Measurements from ENCODE around the gene IL22. TPM values are rescaled to one million over a fixed set of nuclear protein-coding genes. Genes with fewer than 3 reads are reported as not detected.

Gene IL22
- total RNA-seq, 4 donors from 2014 or later, result not detected

- Histone ChIP-seq H3K36me3 (no peaks in the 10 kb centered on the region), H3K27ac (no peak overlapping the region), H3K4me1 (peaks cover 0 to 23% (median 4%) of the 10 kb centered on the region in 3 donors), H3K4me3 (no peak overlapping the region), H3K9me3 (no peaks in the 10 kb centered on the region), H3K27me3 (no peaks in the 10 kb centered on the region)
- TF ChIP-seq EP300 (IDR thresholded peaks at IDR 0.05) (no peak), POLR2A (IDR thresholded peaks at IDR 0.05) (no peak), CTCF (IDR thresholded peaks at IDR 0.05) (no peak), POLR2AphosphoS5 (IDR thresholded peaks at IDR 0.05) (no peak)
- no peak for ATAC-seq
- WGBS, 2 donors (ENCODE audit: low coverage in 1 of 2), result 89 to 91% methylated on average over 4 to 5 of the region's 5 CpGs
Measured at GRCh38 chr12:68233498-68233897, 19.9 kb downstream of the IL22 start.

- Histone ChIP-seq H3K9me3 (no peaks in the 10 kb centered on the region), H3K4me3 (no peak overlapping the region), H3K4me1 (peaks cover 0 to 7% (median 0%) of the 10 kb centered on the region in 3 donors), H3K36me3 (no peaks in the 10 kb centered on the region), H3K27me3 (no peaks in the 10 kb centered on the region), H3K27ac (no peak overlapping the region)
- 11 to 35% methylated on average over 3 of the region's 3 CpGs for WGBS, 2 donors (ENCODE audit: low coverage in 1 of 2)
- no peak for ATAC-seq
- TF ChIP-seq POLR2AphosphoS5 (IDR thresholded peaks at IDR 0.05), result no peak
- no peak for TF ChIP-seq CTCF (IDR thresholded peaks at IDR 0.05)
- no peak for TF ChIP-seq EP300 (IDR thresholded peaks at IDR 0.05)
- TF ChIP-seq POLR2A (IDR thresholded peaks at IDR 0.05), result no peak
Measured at GRCh38 chr12:68231691-68232090, 21.7 kb downstream of the IL22 start.

- ATAC-seq, result no peak
- Histone ChIP-seq H3K4me1 (peaks cover 0 to 2% (median 0%) of the 10 kb centered on the region in 3 donors), H3K27me3 (no peaks in the 10 kb centered on the region), H3K27ac (no peak overlapping the region), H3K4me3 (no peak overlapping the region), H3K36me3 (no peaks in the 10 kb centered on the region), H3K9me3 (no peaks in the 10 kb centered on the region)
- TF ChIP-seq POLR2AphosphoS5 (IDR thresholded peaks at IDR 0.05) (no peak), EP300 (IDR thresholded peaks at IDR 0.05) (no peak), CTCF (IDR thresholded peaks at IDR 0.05) (no peak), POLR2A (IDR thresholded peaks at IDR 0.05) (no peak)
Measured at GRCh38 chr12:68231229-68231628, 22.2 kb downstream of the IL22 start.

GRCh38 chr12:68229956-68230355 lies 23.4 kb downstream of the IL22 start:
- no peak for TF ChIP-seq POLR2AphosphoS5 (IDR thresholded peaks at IDR 0.05)
- TF ChIP-seq EP300 (IDR thresholded peaks at IDR 0.05), result no peak
- no peak for TF ChIP-seq CTCF (IDR thresholded peaks at IDR 0.05)
- TF ChIP-seq POLR2A (IDR thresholded peaks at IDR 0.05), result no peak
- no peak for ATAC-seq
- 85% methylated on average over 2 of the region's 2 CpGs for WGBS, 2 donors (ENCODE audit: low coverage in 1 of 2)
- Histone ChIP-seq H3K27me3 (no peaks in the 10 kb centered on the region), H3K4me3 (no peak overlapping the region), H3K9me3 (no peaks in the 10 kb centered on the region), H3K27ac (no peak overlapping the region), H3K4me1 (no peaks in the 10 kb centered on the region), H3K36me3 (no peaks in the 10 kb centered on the region)

GRCh38 chr12:68227356-68227755 lies 26.0 kb downstream of the IL22 start:
- Histone ChIP-seq H3K27ac (no peak overlapping the region), H3K9me3 (no peaks in the 10 kb centered on the region), H3K4me1 (peaks cover 0 to 15% (median 3%) of the 10 kb centered on the region in 3 donors), H3K36me3 (no peaks in the 10 kb centered on the region), H3K4me3 (no peak overlapping the region), H3K27me3 (no peaks in the 10 kb centered on the region)
- no peak for TF ChIP-seq CTCF (IDR thresholded peaks at IDR 0.05)
- no peak for TF ChIP-seq EP300 (IDR thresholded peaks at IDR 0.05)
- no peak for TF ChIP-seq POLR2A (IDR thresholded peaks at IDR 0.05)
- TF ChIP-seq POLR2AphosphoS5 (IDR thresholded peaks at IDR 0.05), result no peak
- no peak for ATAC-seq
- 87 to 100% methylated on average over 1 to 2 of the region's 3 CpGs for WGBS, 2 donors (ENCODE audit: low coverage in 1 of 2)
